Pons (tissue), 1 donor: ENCODE results near the gene PRSS22.

ENCODE experiments used
- DNase-seq: peaks from one replicate; pipeline ENCODE4 v3.0.0-alpha.2; 2016; ENCODE audit warnings: low spot score

The PRSS22 gene

GRCh38 chr16:2881783-2882649 lies 24.0 kb upstream of the PRSS22 start:
- DNase-seq = no peak

DNA sequence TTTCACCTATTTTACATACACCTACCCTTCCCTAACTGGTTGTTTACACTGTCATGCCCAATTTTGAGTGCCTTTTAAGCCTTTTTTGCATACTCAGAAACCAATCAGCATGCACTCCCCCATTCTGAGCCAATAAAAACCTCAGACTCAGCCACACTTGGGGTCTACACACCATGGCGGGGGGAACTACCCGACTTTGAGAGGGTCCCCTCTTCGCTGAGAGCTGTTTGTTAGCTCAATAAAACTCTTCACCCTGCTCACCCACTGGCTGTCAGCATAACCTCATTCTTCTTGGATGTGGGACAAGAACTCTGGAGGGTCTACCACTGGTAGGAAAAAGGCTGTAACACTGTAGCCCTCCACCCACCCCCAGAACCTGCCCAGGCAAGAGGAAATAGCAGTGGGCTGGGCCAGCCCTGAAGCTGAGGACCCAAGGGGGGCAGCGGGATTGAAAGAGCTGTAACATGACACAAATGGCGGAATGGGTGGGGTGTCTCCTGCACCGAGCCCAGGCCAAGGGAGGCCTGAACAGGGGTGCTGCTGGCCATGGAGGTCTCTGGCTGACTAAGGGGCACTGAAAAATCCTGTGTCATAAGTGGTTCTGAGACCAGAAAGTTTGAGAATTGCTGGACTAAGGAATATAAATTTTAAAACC lies 22.0 kb upstream of the PRSS22 start:
- no peak for DNase-seq

- DNase-seq = peak; percentile 69
These were observed 17.0 kb upstream of the PRSS22 start for GRCh38 chr16:2874912-2875362.

- DNase-seq = no peak
These were observed 16.3 kb upstream of the PRSS22 start for GRCh38 chr16:2874032-2874911.

- DNase-seq = no peak
These were observed 14.0 kb upstream of the PRSS22 start for GRCh38 chr16:2871926-2872325.

DNA sequence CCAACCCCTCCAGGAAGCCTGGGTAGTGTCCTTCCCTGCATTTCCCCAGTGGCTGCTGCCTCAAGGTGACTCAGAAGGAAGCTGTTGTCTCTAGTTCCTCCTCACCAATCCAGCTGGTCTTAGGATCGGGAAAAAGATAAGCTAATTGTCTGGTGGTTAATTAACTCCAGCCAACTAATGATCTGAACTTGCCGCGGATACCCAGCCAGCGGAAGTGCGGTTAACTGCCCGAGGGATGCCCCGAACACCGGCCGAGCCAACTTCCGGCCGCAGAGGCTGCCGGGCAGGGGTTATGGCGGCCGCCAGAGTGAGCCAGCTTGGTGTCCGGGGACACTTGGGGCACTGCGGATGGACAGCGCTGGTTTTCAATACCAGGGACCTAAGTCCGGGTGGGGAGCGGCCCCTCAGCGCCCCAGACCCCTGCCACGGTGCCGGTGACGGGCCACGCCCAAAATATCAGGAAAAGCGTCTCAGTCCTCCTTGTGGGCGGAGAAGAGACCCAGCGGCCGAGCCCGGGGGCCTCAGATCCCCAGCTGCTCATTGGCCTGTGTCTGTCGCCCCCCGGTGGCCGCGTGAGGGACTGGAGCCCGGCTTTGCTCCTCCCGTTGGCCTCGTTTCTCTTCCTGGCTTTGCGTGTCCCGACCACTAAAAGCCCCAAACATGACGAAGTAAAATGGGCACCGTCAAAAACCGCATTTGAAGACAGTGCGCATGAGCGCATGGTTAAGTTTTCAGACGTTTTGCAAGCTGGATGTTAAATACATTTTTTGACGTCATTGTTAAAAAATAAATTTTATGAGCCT lies 10.2 kb upstream of the PRSS22 start:
- peak; percentile 87 for DNase-seq

DNA sequence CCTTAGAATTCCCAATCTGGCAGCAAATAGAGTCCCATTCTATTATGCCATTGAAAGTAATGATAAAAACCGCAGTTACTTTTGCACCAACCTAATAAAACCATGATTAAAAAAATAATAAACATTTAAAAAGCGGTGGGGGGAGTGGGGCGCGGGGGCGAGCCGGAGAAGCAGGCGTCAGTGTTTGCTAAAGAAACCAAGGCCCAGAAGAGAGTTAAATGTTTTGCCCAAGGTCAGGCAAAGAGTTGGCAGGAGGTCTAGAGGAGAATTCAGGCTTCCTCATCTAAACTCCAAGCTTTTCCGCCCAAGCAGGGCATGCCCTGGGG lies 9.7 kb upstream of the PRSS22 start:
- no peak for DNase-seq

GRCh38 chr16:2866431-2866830 lies 8.5 kb upstream of the PRSS22 start:
- no peak for DNase-seq

GRCh38 chr16:2865651-2866050 lies 7.7 kb upstream of the PRSS22 start:
- no peak for DNase-seq

DNA sequence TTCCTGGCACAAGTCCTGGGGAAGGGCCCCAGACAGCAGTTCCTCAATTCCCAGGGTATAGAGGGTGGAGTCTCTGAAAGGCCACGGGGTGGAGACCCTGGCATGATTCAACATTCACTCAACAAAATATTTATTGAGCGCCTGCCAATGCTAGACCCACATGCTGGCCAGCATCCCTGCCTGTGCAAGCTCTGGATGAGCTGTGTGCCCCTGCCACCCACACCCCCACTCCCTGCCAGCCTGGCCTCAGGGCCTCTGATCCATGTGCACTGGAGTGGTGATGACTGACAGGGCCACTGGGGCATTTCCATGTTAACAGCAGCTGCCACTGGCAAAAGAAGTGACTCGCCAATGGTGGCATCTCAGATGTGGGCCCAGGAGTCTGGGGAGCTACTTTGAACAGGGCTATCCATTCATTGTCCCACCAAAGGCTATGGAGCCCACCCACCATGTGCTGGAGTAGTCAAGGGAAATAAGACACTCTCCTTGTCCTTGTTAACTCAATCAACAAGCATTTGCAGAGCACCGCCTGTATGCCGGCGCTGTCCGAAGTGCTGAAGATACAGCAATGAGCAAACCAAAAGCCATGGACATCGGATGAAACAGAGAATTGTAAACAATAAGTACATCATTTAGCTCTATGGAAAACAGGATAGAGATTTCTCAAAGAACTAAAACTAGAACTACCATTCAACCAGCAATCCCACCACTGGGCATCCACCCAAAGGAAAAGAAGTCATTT lies 3.0 kb upstream of the PRSS22 start:
- no peak for DNase-seq

GRCh38 chr16:2859686-2860265 lies 1.8 kb upstream of the PRSS22 start:
- DNase-seq = no peak

- no peak for DNase-seq
These were observed 465 bp upstream of the PRSS22 start for GRCh38 chr16:2858245-2859025.

DNA sequence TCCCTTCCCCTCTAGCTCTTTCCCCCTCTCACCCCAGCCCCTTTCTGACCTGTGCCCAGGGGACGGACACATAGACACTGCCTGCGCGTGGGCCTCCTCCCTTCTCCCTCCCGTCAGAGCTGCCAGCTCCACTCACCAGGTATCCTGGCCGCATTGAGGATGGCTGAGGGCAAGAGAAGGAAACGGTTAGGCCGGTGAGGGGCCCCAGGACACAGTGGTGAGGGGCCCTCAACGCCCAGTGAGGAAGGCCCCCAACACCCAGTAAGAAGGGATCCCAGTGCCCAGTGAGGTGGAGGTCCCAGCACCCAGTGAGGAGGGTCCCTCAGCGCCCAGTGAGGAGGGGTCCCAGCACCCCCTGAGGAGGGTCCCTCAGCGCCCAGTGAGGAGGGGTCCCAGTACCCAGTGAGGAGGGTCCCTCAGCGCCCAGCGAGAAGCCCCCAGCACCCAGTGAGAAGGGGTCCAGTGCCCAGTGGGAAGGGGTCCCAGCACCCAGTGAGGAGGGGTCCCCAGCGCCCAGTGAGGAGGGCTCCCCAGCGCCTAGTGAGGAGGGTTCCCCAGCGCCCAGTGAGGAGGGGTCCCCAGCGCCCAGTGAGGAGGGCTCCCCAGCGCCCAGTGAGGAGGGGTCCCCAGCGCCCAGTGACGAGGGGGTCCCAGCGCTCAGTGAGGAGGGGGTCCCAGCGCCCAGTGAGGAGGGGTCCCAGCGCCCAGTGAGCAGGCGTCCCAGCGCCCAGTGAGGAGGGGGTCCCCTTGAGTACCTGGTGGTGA lies 1.1 kb downstream of the PRSS22 start:
- DNase-seq = no peak

DNA sequence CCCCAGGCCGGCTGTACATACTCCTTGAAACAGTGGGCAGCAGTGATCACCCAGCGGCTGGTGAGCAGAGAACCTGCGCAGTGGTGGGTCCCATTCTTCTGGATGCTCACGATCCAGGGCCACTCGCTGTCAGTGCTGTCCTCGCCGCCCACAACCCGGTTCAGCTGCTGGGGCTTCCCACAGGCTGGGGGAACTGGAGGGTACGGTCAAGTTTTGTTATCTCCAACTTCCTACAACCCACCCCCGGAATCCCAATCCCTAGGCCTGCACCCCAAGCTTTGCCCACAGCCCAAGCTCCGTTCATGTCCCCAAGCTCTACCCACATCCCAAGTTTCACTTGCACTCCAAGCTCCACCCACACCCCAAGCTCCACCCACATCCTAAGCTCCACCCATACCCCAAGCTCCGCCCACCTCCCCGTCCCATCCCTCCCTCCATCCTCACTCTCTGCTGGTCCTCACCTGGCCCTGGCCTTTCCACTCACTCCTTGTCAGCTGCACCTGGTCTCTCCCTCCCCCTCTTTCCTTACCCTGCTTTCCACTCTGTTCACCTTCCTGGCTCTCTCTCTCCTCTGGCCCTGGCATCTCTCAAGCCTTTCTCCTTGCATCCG lies 1.8 kb downstream of the PRSS22 start:
- no peak for DNase-seq

- DNase-seq = no peak
These were observed 2.4 kb downstream of the PRSS22 start for GRCh38 chr16:2855536-2855935.

GRCh38 chr16:2854700-2855309 lies 3.2 kb downstream of the PRSS22 start:
- no peak for DNase-seq

GRCh38 chr16:2853531-2854073 lies 4.4 kb downstream of the PRSS22 start:
- no peak for DNase-seq
